Aorta (tissue), 5 donors: Measurements from ENCODE around the gene MYO7B. TPM values are rescaled to one million over a fixed set of nuclear protein-coding genes. Genes with fewer than 3 reads are reported as not detected.
A peak's percentile ranks its signal among the peaks of the same experiment; 100 is the strongest.

Source experiments
- ATAC-seq: fragments of 200-7000 bp; cut with Tn5 transposase; one replicate; pipeline ENCODE4 v1.9.1; 2022; ENCODE audit warnings: moderate library complexity; ENCODE audit not compliant: low FRiP score
- DNase-seq, 2 donors: peaks; one replicate each; pipeline ENCODE4 v3.0.0-alpha.2; 2020
- H3K27ac ChIP-seq, 2 donors: one replicate each; pipeline ENCODE4 v1.5.1; 2013; ENCODE audit warnings: low read length in 2 of 2, mild to moderate bottlenecking in 2 of 2, moderate library complexity in 2 of 2, control low read depth in 1 of 2, inconsistent platforms in 1 of 2, low read depth in 1 of 2
- H3K27me3 ChIP-seq, 2 donors: one replicate each; pipeline ENCODE4 v1.6.1; 2013; ENCODE audit warnings: control low read depth in 1 of 2, low read length in 1 of 2, mild to moderate bottlenecking in 1 of 2, moderate library complexity in 1 of 2; ENCODE audit not compliant: insufficient read depth in 2 of 2, control insufficient read depth in 1 of 2
- H3K36me3 ChIP-seq, 2 donors: one replicate each; pipeline ENCODE4 v1.6.1; 2013; ENCODE audit warnings: control low read depth in 1 of 2, low read length in 1 of 2, mild to moderate bottlenecking in 1 of 2; ENCODE audit not compliant: insufficient read depth in 2 of 2, control insufficient read depth in 1 of 2
- H3K4me1 ChIP-seq, 2 donors: one replicate each; pipeline ENCODE4 v1.6.1; 2013; ENCODE audit warnings: low read length in 2 of 2, control low read depth in 1 of 2, mild to moderate bottlenecking in 1 of 2, moderate library complexity in 1 of 2; ENCODE audit not compliant: insufficient read depth in 2 of 2, control insufficient read depth in 1 of 2
- H3K4me3 ChIP-seq, 2 donors: one replicate each; pipeline ENCODE4 v1.5.1; 2013; ENCODE audit warnings: low read length in 2 of 2, control low read depth in 1 of 2, mild to moderate bottlenecking in 1 of 2
- H3K9me3 ChIP-seq: one replicate; pipeline ENCODE4 v1.6.1; 2013; ENCODE audit warnings: mild to moderate bottlenecking, low read length; ENCODE audit not compliant: control insufficient read depth
- WGBS, 2 donors: extraction: QIAGEN DNeasy Blood & Tissue Kit; methylation state at CpG; one replicate each; pipeline ENCODE4 v1.1.7; 2013; 5-methylcytosine and 5-hydroxymethylcytosine counted together
- intact Hi-C, 2 donors: fragments of 100-400 bp; cut with DNase I; formaldehyde crosslinking; loops; one replicate each; pipeline versions ENCODE4 v1.14.2 to v1.15.0; 2022
- polyA plus RNA-seq, 2 donors: library from polyadenylated mRNA; stranded (reverse); fragments of 200-250 nt; gene quantifications; one replicate each; pipeline ENCODE4 v1.2.3, GENCODE V29; 2013
- total RNA-seq, 2 donors: library from RNA; stranded (reverse); fragmentation: NEBNext Ultra II Directional; extraction: Animal tissue kit (Norgen Biotek cat#: 25700); gene quantifications; one replicate each; pipeline ENCODE4 v1.2.1, GENCODE V29; 2021
- donor health status: healthy with polysubstance abuse.
- donor health status: Bipolar disorder and iron deficiency.
- donor health status: DM: no; HTN: no; CAD: no.
- donor health status: DM: no; HTN: no; CAD: no.
- donor health status: DM: yes; HTN: yes; CAD: no.

The MYO7B gene
- total and polyA plus RNA-seq, 4 donors: 0.32 to 26.3 (median 1.6) TPM

- H3K27ac ChIP-seq: peak overlapping the region; percentile 30 to 87
- no peaks in the 10 kb centered on the region for H3K27me3 ChIP-seq
- intact Hi-C loops: loop anchor here in 1 of 2 donors (5.0 kb wide), 1 partner anchor 199 kb away; no protein-coding TSS in a partner anchor
- DNase-seq (no peak), ATAC-seq (no peak)
- H3K4me1 ChIP-seq: peaks cover 0 to 7% of the 10 kb centered on the region in 2 donors
- 60 to 63% methylated on average over 4 of the region's 4 CpGs for WGBS, 2 donors
- H3K4me3 ChIP-seq: no peak overlapping the region
- H3K9me3 ChIP-seq: no peaks in the 10 kb centered on the region
- H3K36me3 ChIP-seq: peaks cover 6 to 7% of the 10 kb centered on the region in 2 donors
Observed at GRCh38 chr2:127508023-127508630, 27.4 kb upstream of the MYO7B start.

- DNase-seq: peak; percentile 83 to 90
- Histone ChIP-seq H3K36me3 (peaks cover 6 to 7% of the 10 kb centered on the region in 2 donors), H3K27me3 (no peaks in the 10 kb centered on the region), H3K27ac (no peak overlapping the region), H3K4me1 (peaks cover 0 to 7% of the 10 kb centered on the region in 2 donors), H3K9me3 (no peaks in the 10 kb centered on the region), H3K4me3 (no peak overlapping the region)
- intact Hi-C loops: loop anchor here in 1 of 2 donors (5.0 kb wide), 1 partner anchor 199 kb away; no protein-coding TSS in a partner anchor
- WGBS, 2 donors: 2 to 3% methylated on average over 3 of the region's 3 CpGs
- peak; percentile 93 for ATAC-seq
Observed at GRCh38 chr2:127508631-127509034, 26.9 kb upstream of the MYO7B start.

GRCh38 chr2:127510073-127510472 is 25.4 kb upstream of the MYO7B start:
- Histone ChIP-seq H3K27ac (no peak overlapping the region), H3K36me3 (peaks cover 3 to 4% of the 10 kb centered on the region in 2 donors), H3K4me1 (peaks cover 0 to 7% of the 10 kb centered on the region in 2 donors), H3K4me3 (no peak overlapping the region), H3K27me3 (no peaks in the 10 kb centered on the region), H3K9me3 (no peaks in the 10 kb centered on the region)
- WGBS, 2 donors: 89 to 94% methylated on average over 2 of the region's 2 CpGs
- intact Hi-C loops: no loop called here
- DNase-seq: no peak
- no peak for ATAC-seq

GRCh38 chr2:127511090-127511695 is 24.3 kb upstream of the MYO7B start:
- Histone ChIP-seq H3K36me3 (no peaks in the 10 kb centered on the region), H3K4me3 (no peak overlapping the region), H3K4me1 (peaks cover 0 to 7% of the 10 kb centered on the region in 2 donors), H3K27ac (no peak overlapping the region), H3K27me3 (no peaks in the 10 kb centered on the region), H3K9me3 (no peaks in the 10 kb centered on the region)
- intact Hi-C loops: no loop called here
- no peak for ATAC-seq
- no peak for DNase-seq
- 87 to 88% methylated on average over 6 of the region's 6 CpGs for WGBS, 2 donors

- H3K4me1 ChIP-seq: peaks cover 0 to 7% of the 10 kb centered on the region in 2 donors
Observed at GRCh38 chr2:127511917-127512316, 23.6 kb upstream of the MYO7B start.

GRCh38 chr2:127512362-127512761 is 23.1 kb upstream of the MYO7B start:
- H3K27ac ChIP-seq: no peak overlapping the region

More at GRCh38 chr2:127511917-127512316, 23.6 kb upstream of the MYO7B start:
- Histone ChIP-seq H3K36me3 (no peaks in the 10 kb centered on the region), H3K27ac (peak overlapping the region in 1 of 2 donors; percentile 17), H3K27me3 (no peaks in the 10 kb centered on the region), H3K9me3 (no peaks in the 10 kb centered on the region), H3K4me3 (no peak overlapping the region)
- intact Hi-C loops: no loop called here
- DNase-seq (no peak), ATAC-seq (no peak)
- WGBS, 2 donors: 26 to 31% methylated on average over 1 of the region's 1 CpG

GRCh38 chr2:127514076-127514475 is 21.4 kb upstream of the MYO7B start:
- H3K4me1 ChIP-seq: peaks cover 0 to 3% of the 10 kb centered on the region in 2 donors
- no peak overlapping the region for H3K4me3 ChIP-seq
- no peaks in the 10 kb centered on the region for H3K36me3 ChIP-seq
- intact Hi-C loops: no loop called here
- no peaks in the 10 kb centered on the region for H3K27me3 ChIP-seq
- no peak for ATAC-seq
- H3K9me3 ChIP-seq: no peaks in the 10 kb centered on the region
- H3K27ac ChIP-seq: no peak overlapping the region
- WGBS, 2 donors: 79 to 81% methylated on average over 10 of the region's 10 CpGs
- no peak for DNase-seq

More at GRCh38 chr2:127512362-127512761, 23.1 kb upstream of the MYO7B start:
- no peak for DNase-seq
- WGBS, 2 donors: 94 to 95% methylated on average over 4 of the region's 4 CpGs
- H3K36me3 ChIP-seq: no peaks in the 10 kb centered on the region
- no peak overlapping the region for H3K4me3 ChIP-seq
- peaks cover 0 to 7% of the 10 kb centered on the region in 2 donors for H3K4me1 ChIP-seq
- H3K27me3 ChIP-seq: no peaks in the 10 kb centered on the region
- intact Hi-C loops: no loop called here
- ATAC-seq: no peak
- H3K9me3 ChIP-seq: no peaks in the 10 kb centered on the region

- Histone ChIP-seq H3K27ac (no peak overlapping the region), H3K27me3 (no peaks in the 10 kb centered on the region), H3K4me3 (no peak overlapping the region), H3K9me3 (no peaks in the 10 kb centered on the region), H3K36me3 (no peaks in the 10 kb centered on the region), H3K4me1 (peaks cover 0 to 3% of the 10 kb centered on the region in 2 donors)
- ATAC-seq (peak; percentile 27), DNase-seq (no peak)
- WGBS, 2 donors: 87 to 89% methylated on average over 13 of the region's 13 CpGs
- intact Hi-C loops: no loop called here
Observed at GRCh38 chr2:127514485-127514884, 21.0 kb upstream of the MYO7B start.
